Glutamatergic neuron (in vitro differentiated cells): ENCODE measurements around the gene SHMT2. TPM values are rescaled to one million over a fixed set of nuclear protein-coding genes. Genes with fewer than 3 reads are reported as not detected.

Source experiments
- DNase-seq: peaks from one replicate; pipeline ENCODE4 v3.0.0; 2022
- H3K27ac Mint-ChIP-seq: one replicate; pipeline ENCODE4 v1.8.0; 2020; ENCODE audit warnings: mild to moderate bottlenecking, mixed read lengths, inconsistent platforms; ENCODE audit not compliant: unreplicated experiment
- H3K27me3 Mint-ChIP-seq: one replicate; pipeline ENCODE4 v1.8.0; 2020; ENCODE audit warnings: mild to moderate bottlenecking, moderate library complexity, mixed read lengths, inconsistent platforms; ENCODE audit not compliant: unreplicated experiment
- H3K36me3 Mint-ChIP-seq: one replicate; pipeline ENCODE4 v1.8.0; 2020; ENCODE audit warnings: mild to moderate bottlenecking, mixed read lengths, inconsistent platforms; ENCODE audit not compliant: unreplicated experiment
- H3K4me1 Mint-ChIP-seq: one replicate; pipeline ENCODE4 v1.8.0; 2020; ENCODE audit warnings: mild to moderate bottlenecking, low read depth, mixed read lengths, inconsistent platforms; ENCODE audit not compliant: unreplicated experiment
- H3K4me3 Mint-ChIP-seq: one replicate; pipeline ENCODE4 v1.8.0; 2020; ENCODE audit warnings: mild to moderate bottlenecking, mixed read lengths, inconsistent platforms; ENCODE audit not compliant: unreplicated experiment
- H3K9me3 Mint-ChIP-seq: one replicate; pipeline ENCODE4 v1.8.0; 2020; ENCODE audit warnings: mild to moderate bottlenecking, moderate library complexity, mixed read lengths, inconsistent platforms; ENCODE audit not compliant: unreplicated experiment
- CTCF ChIP-seq: fragments of 200-600 bp; sonication (generic); IDR thresholded peaks from one replicate; pipeline ENCODE4 v1.5.0; 2021; ENCODE audit not compliant: partially characterized antibody, unreplicated experiment
- total RNA-seq: library from RNA; stranded (reverse); fragmentation: NEBNext Ultra II Directional; extraction: Animal tissue kit (Norgen Biotek cat#: 25700); gene quantifications from one replicate; pipeline ENCODE4 v1.2.1, GENCODE V29; 2021; ENCODE audit not compliant: unreplicated experiment

SHMT2 gene
- total RNA-seq, 1 donor from 2014 or later: 165 TPM

GRCh38 chr12:57216921-57217879 lies 12.3 kb upstream of the SHMT2 start:
- DNase-seq: no peak
- peaks cover 52% of the 10 kb centered on the region for H3K27me3 Mint-ChIP-seq
- no peak for TF ChIP-seq CTCF

GRCh38 chr12:57218030-57218853 lies 11.3 kb upstream of the SHMT2 start:
- peaks cover 58% of the 10 kb centered on the region for H3K4me1 Mint-ChIP-seq
- no peaks in the 10 kb centered on the region for H3K36me3 Mint-ChIP-seq
- peak overlapping the region; percentile 82 for H3K27ac Mint-ChIP-seq
- peak overlapping the region; percentile 92 for H3K4me3 Mint-ChIP-seq
- no peak for TF ChIP-seq CTCF
- peaks cover 36% of the 10 kb centered on the region for H3K9me3 Mint-ChIP-seq
- peaks cover 54% of the 10 kb centered on the region for H3K27me3 Mint-ChIP-seq
- no peak for DNase-seq

More at GRCh38 chr12:57216921-57217879, 12.3 kb upstream of the SHMT2 start:
- Mint-ChIP-seq H3K9me3 (peaks cover 36% of the 10 kb centered on the region), H3K4me1 (peaks cover 52% of the 10 kb centered on the region), H3K4me3 (peak overlapping the region; percentile 92), H3K27ac (peak overlapping the region; percentile 66), H3K36me3 (no peaks in the 10 kb centered on the region)

GRCh38 chr12:57219205-57219992 lies 10.1 kb upstream of the SHMT2 start:
- TF ChIP-seq CTCF: no peak
- peak; percentile 56 for DNase-seq
- Mint-ChIP-seq H3K4me3 (peak overlapping the region; percentile 92), H3K36me3 (no peaks in the 10 kb centered on the region), H3K9me3 (peaks cover 30% of the 10 kb centered on the region), H3K27me3 (peaks cover 50% of the 10 kb centered on the region), H3K4me1 (peaks cover 52% of the 10 kb centered on the region), H3K27ac (peak overlapping the region; percentile 82)

- Mint-ChIP-seq H3K27ac (peak overlapping the region; percentile 3), H3K4me1 (peaks cover 50% of the 10 kb centered on the region), H3K27me3 (peaks cover 48% of the 10 kb centered on the region), H3K4me3 (peak overlapping the region; percentile 92), H3K9me3 (peaks cover 26% of the 10 kb centered on the region), H3K36me3 (no peaks in the 10 kb centered on the region)
- DNase-seq: no peak
- TF ChIP-seq CTCF: no peak
Observed at GRCh38 chr12:57219993-57220754, 9.3 kb upstream of the SHMT2 start.
